ENCODE results near the gene MYPOP.
"Not testable (repeated sequence)": the region's sequence is repeated elsewhere in the genome, so short reads cannot be mapped to it uniquely, and the experiment has no call there.

Gene MYPOP

GRCh38 chr19:45895983-45896599 lies 6.3 kb downstream of the MYPOP start:
- H2BK120ac ChIP-seq (ENCODE audit: low read depth, low read length); H3K27me3 ChIP-seq (ENCODE audit: control insufficient read depth in 3 of 3, insufficient read depth in 3 of 3, low read depth in 1 of 3, low read length in 3 of 3); H2AFZ ChIP-seq (ENCODE audit: low read length); H3K4me2 ChIP-seq (ENCODE audit: insufficient read depth, low read length, poor library complexity, severe bottlenecking); H4K8ac ChIP-seq (ENCODE audit: low read depth, low read length); H3K79me1 ChIP-seq (ENCODE audit: low read depth, low read length); H3K4me3 ChIP-seq (ENCODE audit: low read length in 2 of 2); H2BK15ac ChIP-seq (ENCODE audit: low read length); H2BK5ac ChIP-seq (ENCODE audit: low read length); H3K23ac ChIP-seq (ENCODE audit: low read depth, low read length, poor library complexity); H2AK5ac ChIP-seq (ENCODE audit: low read depth, low read length); H3K18ac ChIP-seq (ENCODE audit: low read length); H3K14ac ChIP-seq (ENCODE audit: low read length); H3K27ac ChIP-seq (replicated peaks; ENCODE audit: low read length); H3K4ac ChIP-seq (ENCODE audit: low read length); DNase-seq (ENCODE audit: low spot score); H3K4me1 ChIP-seq (ENCODE audit: control insufficient read depth in 2 of 2, insufficient read depth in 1 of 2, low read depth in 1 of 2, low read length in 2 of 2); H3K9ac ChIP-seq (ENCODE audit: low read depth, low read length, poor library complexity); H4K91ac ChIP-seq (ENCODE audit: low read depth, low read length, poor library complexity); H2BK12ac ChIP-seq (ENCODE audit: low read length); H3K9me3 ChIP-seq (replicated peaks in 1 of 2; ENCODE audit: control insufficient read depth in 2 of 2, insufficient read depth in 1 of 2, low read depth in 1 of 2, low read length in 2 of 2): not testable (repeated sequence)
- H3K36me3 ChIP-seq (replicated peaks in 1 of 2; ENCODE audit: control insufficient read depth in 2 of 2, insufficient read depth in 2 of 2, low read length in 2 of 2), result peaks cover 19 to 52% of the 10 kb centered on the region in 2 donors
- WGBS, 2 donors (ENCODE audit: extremely low coverage in 2 of 2, insufficient read length in 2 of 2, insufficient replicate concordance in 1 of 2), result no CpG with 5 or more reads among the region's 12 CpGs

DNA sequence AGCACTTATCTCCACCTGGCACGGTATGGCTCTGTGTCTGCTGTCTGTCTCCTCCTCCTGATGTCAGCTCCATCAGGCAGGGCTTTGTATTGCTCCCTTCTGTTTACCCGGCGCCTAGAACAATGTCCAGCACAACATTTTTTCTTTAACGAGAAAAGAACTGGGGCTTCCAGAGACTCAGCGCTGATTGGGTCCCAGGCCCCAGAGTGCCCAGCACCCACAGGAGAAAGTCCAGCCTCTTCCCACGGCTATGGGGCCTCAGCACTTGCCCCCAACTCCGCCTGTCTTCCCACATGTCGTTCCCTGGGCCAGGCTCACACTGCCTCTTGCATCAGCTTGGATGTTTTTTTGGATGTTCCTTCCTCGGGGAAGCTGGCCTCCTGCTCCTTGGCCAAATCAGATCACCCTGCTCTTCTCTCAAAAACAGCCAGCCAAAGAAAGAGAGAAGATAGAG lies 6.9 kb downstream of the MYPOP start:
- Histone ChIP-seq H3K36me3 (replicated peaks in 1 of 2; ENCODE audit: control insufficient read depth in 2 of 2, insufficient read depth in 2 of 2, low read length in 2 of 2) (peaks cover 15 to 46% of the 10 kb centered on the region in 2 donors), H3K4ac (ENCODE audit: low read length) (no peak overlapping the region), H2BK5ac (ENCODE audit: low read length) (no peak overlapping the region), H3K18ac (ENCODE audit: low read length) (no peak overlapping the region), H2AK5ac (ENCODE audit: low read depth, low read length) (no peak overlapping the region), H2AFZ (ENCODE audit: low read length) (no peak overlapping the region), H3K4me1 (ENCODE audit: control insufficient read depth in 2 of 2, insufficient read depth in 1 of 2, low read depth in 1 of 2, low read length in 2 of 2) (peaks cover 0 to 2% of the 10 kb centered on the region in 2 donors), H3K79me1 (ENCODE audit: low read depth, low read length) (no peaks in the 10 kb centered on the region), H3K23ac (ENCODE audit: low read depth, low read length, poor library complexity) (no peak overlapping the region), H3K9me3 (replicated peaks in 1 of 2; ENCODE audit: control insufficient read depth in 2 of 2, insufficient read depth in 1 of 2, low read depth in 1 of 2, low read length in 2 of 2) (no peaks in the 10 kb centered on the region), H2BK15ac (ENCODE audit: low read length) (peak overlapping the region; percentile 25), H3K9ac (ENCODE audit: low read depth, low read length, poor library complexity) (no peak overlapping the region), H3K27ac (replicated peaks; ENCODE audit: low read length) (peak overlapping the region; percentile 46), H4K8ac (ENCODE audit: low read depth, low read length) (no peak overlapping the region), H4K91ac (ENCODE audit: low read depth, low read length, poor library complexity) (no peak overlapping the region), H3K4me3 (ENCODE audit: low read length in 2 of 2) (no peak overlapping the region), H2BK120ac (ENCODE audit: low read depth, low read length) (no peak overlapping the region), H3K27me3 (ENCODE audit: control insufficient read depth in 3 of 3, insufficient read depth in 3 of 3, low read depth in 1 of 3, low read length in 3 of 3) (peaks cover 0 to 3% (median 0%) of the 10 kb centered on the region in 3 experiments), H3K14ac (ENCODE audit: low read length) (no peak overlapping the region), H2BK12ac (ENCODE audit: low read length) (no peak overlapping the region), H3K4me2 (ENCODE audit: insufficient read depth, low read length, poor library complexity, severe bottlenecking) (no peak overlapping the region)
- no peak for DNase-seq (ENCODE audit: low spot score)
- WGBS, 2 donors (ENCODE audit: extremely low coverage in 2 of 2, insufficient read length in 2 of 2, insufficient replicate concordance in 1 of 2), result no CpG with 5 or more reads among the region's 9 CpGs

- no peak overlapping the region for H4K8ac ChIP-seq (ENCODE audit: low read depth, low read length)
- H3K27me3 ChIP-seq (ENCODE audit: control insufficient read depth in 3 of 3, insufficient read depth in 3 of 3, low read depth in 1 of 3, low read length in 3 of 3), result no peaks in the 10 kb centered on the region
- no peak overlapping the region for H2BK12ac ChIP-seq (ENCODE audit: low read length)
- no peak overlapping the region for H3K4ac ChIP-seq (ENCODE audit: low read length)
- no peak overlapping the region for H2BK15ac ChIP-seq (ENCODE audit: low read length)
- H3K36me3 ChIP-seq (replicated peaks in 1 of 2; ENCODE audit: control insufficient read depth in 2 of 2, insufficient read depth in 2 of 2, low read length in 2 of 2), result peaks cover 8 to 14% of the 10 kb centered on the region in 2 donors
- H4K91ac ChIP-seq (ENCODE audit: low read depth, low read length, poor library complexity), result no peak overlapping the region
- no peak overlapping the region for H3K23ac ChIP-seq (ENCODE audit: low read depth, low read length, poor library complexity)
- no peak overlapping the region for H3K27ac ChIP-seq (replicated peaks; ENCODE audit: low read length)
- no CpG with 5 or more reads among the region's 17 CpGs for WGBS, 2 donors (ENCODE audit: extremely low coverage in 2 of 2, insufficient read length in 2 of 2, insufficient replicate concordance in 1 of 2)
- H3K79me1 ChIP-seq (ENCODE audit: low read depth, low read length), result no peaks in the 10 kb centered on the region
- no peak overlapping the region for H2AFZ ChIP-seq (ENCODE audit: low read length)
- H3K14ac ChIP-seq (ENCODE audit: low read length), result no peak overlapping the region
- H2BK120ac ChIP-seq (ENCODE audit: low read depth, low read length), result no peak overlapping the region
- H3K4me2 ChIP-seq (ENCODE audit: insufficient read depth, low read length, poor library complexity, severe bottlenecking), result no peak overlapping the region
- no peak overlapping the region for H2AK5ac ChIP-seq (ENCODE audit: low read depth, low read length)
- H3K4me3 ChIP-seq (ENCODE audit: low read length in 2 of 2), result no peak overlapping the region
- no peak for DNase-seq (ENCODE audit: low spot score)
- peaks cover 0 to 4% of the 10 kb centered on the region in 2 donors for H3K4me1 ChIP-seq (ENCODE audit: control insufficient read depth in 2 of 2, insufficient read depth in 1 of 2, low read depth in 1 of 2, low read length in 2 of 2)
- H3K9me3 ChIP-seq (replicated peaks in 1 of 2; ENCODE audit: control insufficient read depth in 2 of 2, insufficient read depth in 1 of 2, low read depth in 1 of 2, low read length in 2 of 2), result no peaks in the 10 kb centered on the region
- no peak overlapping the region for H3K9ac ChIP-seq (ENCODE audit: low read depth, low read length, poor library complexity)
- no peak overlapping the region for H3K18ac ChIP-seq (ENCODE audit: low read length)
- no peak overlapping the region for H2BK5ac ChIP-seq (ENCODE audit: low read length)
These were observed 11.5 kb downstream of the MYPOP start for GRCh38 chr19:45890877-45891276.

GRCh38 chr19:45889210-45889885 lies 13.1 kb downstream of the MYPOP start:
- H2BK120ac ChIP-seq (ENCODE audit: low read depth, low read length), result no peak overlapping the region
- H2BK12ac ChIP-seq (ENCODE audit: low read length), result no peak overlapping the region
- H3K9ac ChIP-seq (ENCODE audit: low read depth, low read length, poor library complexity), result no peak overlapping the region
- peaks cover 6 to 8% of the 10 kb centered on the region in 2 donors for H3K4me1 ChIP-seq (ENCODE audit: control insufficient read depth in 2 of 2, insufficient read depth in 1 of 2, low read depth in 1 of 2, low read length in 2 of 2)
- H3K27ac ChIP-seq (replicated peaks; ENCODE audit: low read length), result no peak overlapping the region
- H3K79me1 ChIP-seq (ENCODE audit: low read depth, low read length), result peaks cover 6% of the 10 kb centered on the region
- peaks cover 0 to 4% of the 10 kb centered on the region in 2 donors for H3K9me3 ChIP-seq (replicated peaks in 1 of 2; ENCODE audit: control insufficient read depth in 2 of 2, insufficient read depth in 1 of 2, low read depth in 1 of 2, low read length in 2 of 2)
- no peak overlapping the region for H3K4ac ChIP-seq (ENCODE audit: low read length)
- H4K8ac ChIP-seq (ENCODE audit: low read depth, low read length), result no peak overlapping the region
- H2BK5ac ChIP-seq (ENCODE audit: low read length), result no peak overlapping the region
- peaks cover 9 to 12% of the 10 kb centered on the region in 2 donors for H3K36me3 ChIP-seq (replicated peaks in 1 of 2; ENCODE audit: control insufficient read depth in 2 of 2, insufficient read depth in 2 of 2, low read length in 2 of 2)
- H2BK15ac ChIP-seq (ENCODE audit: low read length), result no peak overlapping the region
- no peak for DNase-seq (ENCODE audit: low spot score)
- H4K91ac ChIP-seq (ENCODE audit: low read depth, low read length, poor library complexity), result no peak overlapping the region
- H3K4me3 ChIP-seq (ENCODE audit: low read length in 2 of 2), result no peak overlapping the region
- no peak overlapping the region for H2AFZ ChIP-seq (ENCODE audit: low read length)
- H3K14ac ChIP-seq (ENCODE audit: low read length), result no peak overlapping the region
- no peak overlapping the region for H3K4me2 ChIP-seq (ENCODE audit: insufficient read depth, low read length, poor library complexity, severe bottlenecking)
- H3K23ac ChIP-seq (ENCODE audit: low read depth, low read length, poor library complexity), result no peak overlapping the region
- H3K18ac ChIP-seq (ENCODE audit: low read length), result no peak overlapping the region
- no peak overlapping the region for H2AK5ac ChIP-seq (ENCODE audit: low read depth, low read length)
- no peaks in the 10 kb centered on the region for H3K27me3 ChIP-seq (ENCODE audit: control insufficient read depth in 3 of 3, insufficient read depth in 3 of 3, low read depth in 1 of 3, low read length in 3 of 3)
- WGBS, 2 donors (ENCODE audit: extremely low coverage in 2 of 2, insufficient read length in 2 of 2, insufficient replicate concordance in 1 of 2), result no CpG with 5 or more reads among the region's 6 CpGs

All from neuronal stem cell (in vitro differentiated cells).